Smooth muscle cell of the umbilical artery (primary cell): ENCODE data around the gene CCL19. TPM values are rescaled to one million over a fixed set of nuclear protein-coding genes. Genes with fewer than 3 reads are reported as not detected.

Experiments used
- total RNA-seq: library from RNA; depleted of rRNA; stranded (reverse); fragments of >200 nt; gene quantifications from 2 replicates; pipeline ENCODE4 v1.2.3, GENCODE V29; 2014

The CCL19 gene
- not detected in 2 replicates for total RNA-seq

DNA sequence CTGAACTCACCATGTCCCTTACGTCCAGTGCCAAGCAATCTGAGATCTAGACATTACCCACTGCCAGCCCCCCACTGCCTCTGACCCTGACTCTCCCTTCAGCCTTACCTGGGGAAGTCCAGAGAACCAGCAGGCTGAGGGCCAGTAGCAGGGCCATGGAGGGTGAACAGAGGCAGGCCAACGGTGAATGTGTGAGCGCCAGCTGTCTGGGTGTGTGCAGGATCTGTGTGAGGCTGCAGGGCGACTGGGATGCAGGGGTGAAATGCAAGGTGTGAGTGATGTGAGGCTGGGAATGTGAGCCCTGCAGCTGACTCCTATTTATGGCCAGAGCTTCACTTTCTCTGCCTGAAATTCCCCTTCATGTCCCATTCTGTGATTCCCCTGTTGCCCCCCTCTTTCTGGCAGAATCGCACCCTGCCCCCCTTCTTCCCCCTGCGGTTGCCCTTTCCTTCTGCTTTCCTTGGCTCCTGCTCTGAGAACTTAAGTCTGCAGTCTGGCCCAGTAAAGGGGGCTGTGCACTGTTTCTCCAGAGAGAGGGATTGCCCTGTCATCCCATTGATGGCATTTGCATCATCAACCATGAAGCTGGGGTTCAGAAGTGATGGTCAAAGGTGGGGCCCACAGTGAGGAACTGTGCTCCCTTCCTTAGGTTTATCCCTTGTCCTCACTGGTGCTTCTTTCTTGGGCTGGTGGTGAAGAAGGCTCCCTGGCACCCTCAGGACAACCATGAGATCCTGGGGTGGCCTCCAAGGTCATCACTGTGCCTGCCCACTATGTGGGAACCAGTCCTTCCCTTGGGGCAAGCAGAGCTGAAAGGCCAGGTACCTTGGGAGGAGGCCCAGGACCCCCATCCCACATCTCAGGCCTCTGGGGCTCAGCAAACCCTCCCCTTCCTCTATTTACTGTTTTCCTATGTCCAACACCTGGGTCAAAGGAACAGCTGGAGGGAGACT is at the start of gene CCL19:
Gene CCL19, minus strand, starts transcription at position 294 of the 953 bp plus-strand sequence. Its CDS starts 137 bp downstream, at position 157.

DNA sequence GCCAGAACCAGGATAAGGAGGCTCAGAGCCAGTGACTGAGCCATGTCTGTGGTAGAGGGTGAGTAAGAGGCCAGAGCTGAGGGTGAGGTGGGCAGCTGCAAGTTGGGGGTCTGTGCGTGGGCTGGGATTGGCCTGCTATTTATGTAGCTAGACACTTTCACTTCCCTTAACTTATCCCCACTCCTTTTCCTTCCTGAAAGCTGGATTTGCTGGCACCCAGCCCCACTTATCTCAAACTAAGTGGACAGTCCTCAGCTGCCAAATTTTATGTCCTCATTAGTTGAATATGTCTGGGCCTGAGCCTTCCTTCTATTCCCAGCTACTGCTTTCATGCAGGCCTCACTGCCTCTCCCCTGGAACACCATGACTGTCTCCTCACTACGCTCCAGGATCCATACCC is 18.9 kb upstream of the CCL19 start, which contains the start of gene CCL21:
Gene CCL21, minus strand, starts transcription at position 114 of the 400 bp plus-strand sequence. Its CDS starts 70 bp downstream, at position 44.

DNA sequence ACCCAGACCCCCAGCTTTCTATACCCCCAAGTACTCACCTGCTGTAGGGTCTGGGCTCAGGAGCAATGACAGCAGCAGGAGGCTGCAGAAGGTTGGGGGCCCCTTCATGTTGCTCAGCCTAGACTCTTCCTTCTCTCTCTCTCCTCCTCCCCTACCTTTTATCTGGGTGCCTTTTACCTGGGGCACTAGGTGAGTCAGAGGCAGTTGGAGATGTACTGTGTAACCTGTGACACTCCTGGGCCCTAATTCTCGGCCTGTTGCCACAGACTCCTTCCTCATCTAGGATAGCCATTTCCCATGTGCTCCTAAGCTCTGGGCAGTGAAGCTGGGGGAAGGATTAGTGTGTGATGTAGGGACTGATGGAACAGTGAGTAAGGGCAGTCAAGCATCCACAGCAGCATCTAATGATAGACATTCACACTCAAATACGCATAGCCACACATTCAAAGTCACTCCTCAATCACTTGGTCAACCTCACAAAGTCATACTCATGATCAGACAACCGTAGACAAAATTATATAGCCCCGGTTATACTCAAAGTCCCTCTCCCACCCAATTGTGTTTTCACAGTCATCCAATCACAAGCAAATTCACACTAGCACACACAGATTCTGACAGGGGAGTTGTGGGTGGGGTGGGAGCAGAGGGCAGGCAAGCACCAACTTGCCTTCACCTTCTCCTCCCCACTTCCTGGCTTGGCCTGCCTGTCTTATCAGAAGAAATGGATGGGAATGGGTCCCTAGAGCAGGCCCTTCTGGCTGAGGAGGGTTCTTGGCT is 28.4 kb downstream of the CCL19 start, which contains the start of gene CCL27:
Gene CCL27, minus strand, starts transcription at position 132 of the 777 bp plus-strand sequence. Its CDS starts 24 bp downstream, at position 108.

DNA sequence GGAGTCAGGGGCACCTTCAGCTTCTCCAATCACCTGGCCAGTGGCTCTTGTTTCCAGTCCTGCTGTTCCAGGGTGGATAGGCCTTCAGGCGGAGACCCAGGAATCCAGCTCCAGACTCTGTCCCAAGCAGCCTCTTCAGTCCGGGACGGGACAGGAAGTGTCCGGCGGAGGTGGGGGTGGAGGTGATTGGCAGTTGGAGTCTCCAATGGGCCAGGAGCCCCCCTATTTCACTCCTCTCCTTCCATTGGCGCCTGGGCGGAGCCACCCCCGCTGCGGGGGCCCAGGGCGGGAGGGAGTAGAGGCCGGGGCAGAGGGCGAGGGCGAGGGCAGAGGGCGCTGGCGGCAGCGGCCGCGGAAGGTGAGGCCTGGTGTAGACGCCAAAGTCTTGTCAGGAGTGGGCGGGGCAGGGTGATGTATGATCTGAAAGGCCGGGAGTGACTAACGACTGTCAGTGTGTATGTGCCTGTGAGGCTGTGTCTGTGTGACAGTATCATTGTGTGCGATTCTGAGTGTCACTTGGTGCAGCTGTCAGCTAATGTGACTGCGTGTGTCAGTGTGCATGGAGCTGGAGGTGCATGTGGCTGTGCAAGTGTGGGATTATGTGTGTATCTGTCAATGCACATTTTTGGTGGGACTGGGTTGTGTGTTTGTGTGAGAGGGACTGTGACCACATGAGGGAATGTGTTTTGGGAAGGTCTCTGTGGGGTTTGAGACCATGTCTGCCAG is 39.0 kb downstream of the CCL19 start, which contains the start of gene IL11RA:
Gene IL11RA, plus strand, starts transcription at position 310 of the 726 bp plus-strand sequence. CDS start 3,033 bp downstream, outside the sequence.

DNA sequence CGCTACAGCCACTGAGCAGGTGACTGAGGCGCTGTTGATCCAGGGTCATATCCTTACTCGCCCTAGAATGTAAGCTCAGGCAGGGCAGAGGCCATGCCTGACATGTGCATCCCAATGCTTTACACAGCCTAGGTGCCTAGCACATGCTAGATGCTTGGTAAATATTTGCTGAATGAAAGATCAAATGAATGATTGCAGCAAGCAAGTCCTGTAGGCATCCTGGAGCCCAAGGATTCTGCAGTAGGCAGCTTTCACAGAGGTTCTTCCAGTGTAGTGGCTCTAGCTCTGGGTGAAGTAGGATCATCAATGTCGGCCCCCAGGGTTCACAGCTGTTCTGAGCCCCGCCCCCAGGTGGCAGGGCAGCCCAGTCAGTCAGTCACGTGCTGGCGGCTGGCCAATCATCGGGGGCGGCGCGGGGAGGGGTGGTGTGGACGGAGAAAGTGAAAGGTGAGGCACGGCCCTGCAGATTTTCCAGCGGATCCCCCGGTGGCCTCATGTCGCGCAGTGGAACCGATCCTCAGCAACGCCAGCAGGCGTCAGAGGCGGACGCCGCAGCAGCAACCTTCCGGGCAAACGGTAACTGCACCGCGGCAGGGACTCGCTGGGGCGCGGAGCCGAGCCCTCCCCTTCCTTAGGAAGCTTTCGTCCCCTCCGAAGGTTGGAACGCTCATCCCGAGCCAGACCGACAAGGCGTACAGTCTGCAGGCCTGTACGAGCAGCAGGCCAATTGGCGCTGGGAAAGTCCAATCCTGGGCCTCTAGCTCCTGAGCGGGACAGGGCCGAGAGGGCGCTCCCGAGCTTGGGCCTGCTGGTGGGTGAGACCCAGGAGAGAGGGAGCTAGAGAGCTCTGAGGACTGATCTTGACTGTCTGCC is 44.6 kb downstream of the CCL19 start, which contains the start of gene GALT:
Gene GALT, plus strand, starts transcription at position 465 of the 873 bp plus-strand sequence. Its CDS starts 30 bp downstream, at position 495.

Other genes with a start within 250 kb of the CCL19 start
- gene FAM219A, start 232.7 kb downstream of the CCL19 start, total RNA-seq, result 11.6 and 20.6 TPM in 2 replicates
- not detected in 2 replicates for gene DNAI1, start 232.5 kb downstream of the CCL19 start, total RNA-seq
- not detected in 2 replicates for gene ENHO, start 168.3 kb downstream of the CCL19 start, total RNA-seq
- not detected in 2 replicates for gene CNTFR, start 101.6 kb downstream of the CCL19 start, total RNA-seq
- 13.0 and 19.0 TPM in 2 replicates for gene RPP25L, start 79.2 kb downstream of the CCL19 start, total RNA-seq
- gene DCTN3, start 70.8 kb downstream of the CCL19 start, total RNA-seq, result 71.5 and 74.2 TPM in 2 replicates
- gene ARID3C, start 62.2 kb downstream of the CCL19 start, total RNA-seq, result 0.18 TPM in 1 of 2 replicates, not detected in the other
- 84.9 and 103 TPM in 2 replicates for gene SIGMAR1, start 53.5 kb downstream of the CCL19 start, total RNA-seq
- 19.7 and 30.9 TPM in 2 replicates for gene GALT, start 44.6 kb downstream of the CCL19 start, total RNA-seq
- 9.0 and 27.0 TPM in 2 replicates for gene IL11RA, start 39.1 kb downstream of the CCL19 start, total RNA-seq
- gene CCL27, start 28.6 kb downstream of the CCL19 start, total RNA-seq, result 0.14 and 0.59 TPM in 2 replicates
- gene CCL21, start 18.9 kb upstream of the CCL19 start, total RNA-seq, result not detected in 2 replicates